ENCODE data around the gene CHCHD6. TPM values are rescaled to one million over a fixed set of nuclear protein-coding genes. Genes with fewer than 3 reads are reported as not detected.

Gene CHCHD6
- total and polyA plus RNA-seq, 2 donors (not counting 3 experiments of a cell fraction or from before 2014, with no cell fraction given), result 8.4 to 10.1 TPM

- H3K9me3 ChIP-seq (replicated peaks; ENCODE audit: control insufficient read depth, insufficient read depth, low read length), result no peaks in the 10 kb centered on the region
- no peak overlapping the region for H3K9ac ChIP-seq (replicated peaks; ENCODE audit: extremely low read depth, insufficient read depth, low read length)
- DNase-seq (ENCODE audit: low read depth, low spot score) (no peak), FAIRE-seq (no peak)
- H3K36me3 ChIP-seq (ENCODE audit: control insufficient read depth in 2 of 2, extremely low read depth in 1 of 2, insufficient read depth in 2 of 2, low read length in 2 of 2), result no peaks in the 10 kb centered on the region
- dilution Hi-C loops (cut with MboI; ENCODE audit: extremely low pct_ligation_motif_present, low sequenced_read_pairs), result no loop called here
- TF ChIP-seq POLR2AphosphoS5 (IDR thresholded peaks at IDR 0.05; ENCODE audit: insufficient read depth, low read depth, low read length) (no peak), JUN (IDR thresholded peaks at IDR 0.05; ENCODE audit: borderline replicate concordance, insufficient read depth, insufficient read length, low read depth) (no peak), MYC (IDR thresholded peaks at IDR 0.05; ENCODE audit: low read depth, low read length) (no peak), GATA2 (IDR thresholded peaks at IDR 0.05; ENCODE audit: insufficient read depth, insufficient read length, low read depth, low read length) (no peak), POLR2A (IDR thresholded peaks at IDR 0.05; ENCODE audit: low read depth, low read length) (no peak), FOS (IDR thresholded peaks at IDR 0.05; ENCODE audit: borderline replicate concordance, insufficient read depth, low read length) (no peak), EZH2 (IDR thresholded peaks at IDR 0.05; ENCODE audit: borderline replicate concordance, low read depth, low read length, severe bottlenecking) (no peak)
- TF ChIP-seq, protein P1, sequence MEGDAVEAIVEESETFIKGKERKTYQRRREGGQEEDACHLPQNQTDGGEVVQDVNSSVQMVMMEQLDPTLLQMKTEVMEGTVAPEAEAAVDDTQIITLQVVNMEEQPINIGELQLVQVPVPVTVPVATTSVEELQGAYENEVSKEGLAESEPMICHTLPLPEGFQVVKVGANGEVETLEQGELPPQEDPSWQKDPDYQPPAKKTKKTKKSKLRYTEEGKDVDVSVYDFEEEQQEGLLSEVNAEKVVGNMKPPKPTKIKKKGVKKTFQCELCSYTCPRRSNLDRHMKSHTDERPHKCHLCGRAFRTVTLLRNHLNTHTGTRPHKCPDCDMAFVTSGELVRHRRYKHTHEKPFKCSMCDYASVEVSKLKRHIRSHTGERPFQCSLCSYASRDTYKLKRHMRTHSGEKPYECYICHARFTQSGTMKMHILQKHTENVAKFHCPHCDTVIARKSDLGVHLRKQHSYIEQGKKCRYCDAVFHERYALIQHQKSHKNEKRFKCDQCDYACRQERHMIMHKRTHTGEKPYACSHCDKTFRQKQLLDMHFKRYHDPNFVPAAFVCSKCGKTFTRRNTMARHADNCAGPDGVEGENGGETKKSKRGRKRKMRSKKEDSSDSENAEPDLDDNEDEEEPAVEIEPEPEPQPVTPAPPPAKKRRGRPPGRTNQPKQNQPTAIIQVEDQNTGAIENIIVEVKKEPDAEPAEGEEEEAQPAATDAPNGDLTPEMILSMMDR (IDR thresholded peaks at IDR 0.05; ENCODE audit: extremely low read depth in 1 of 2, insufficient read depth in 1 of 2, low read depth in 1 of 2, low read length in 2 of 2), result no peak
- TF ChIP-seq, protein P2, sequence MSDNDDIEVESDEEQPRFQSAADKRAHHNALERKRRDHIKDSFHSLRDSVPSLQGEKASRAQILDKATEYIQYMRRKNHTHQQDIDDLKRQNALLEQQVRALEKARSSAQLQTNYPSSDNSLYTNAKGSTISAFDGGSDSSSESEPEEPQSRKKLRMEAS (IDR thresholded peaks at IDR 0.05; ENCODE audit: insufficient read depth, insufficient read length), result no peak
- peaks cover 4 to 7% of the 10 kb centered on the region in 2 experiments for H3K27me3 ChIP-seq (ENCODE audit: control insufficient read depth in 2 of 2, insufficient read depth in 2 of 2, low read length in 2 of 2)
- intact Hi-C loops (cut with micrococcal nuclease), result no loop called here
- H3K4me2 ChIP-seq (ENCODE audit: insufficient read depth, low read length), result no peak overlapping the region
- no TSS peak for BruUV-seq (replicated peaks)
- H3K4me3 ChIP-seq (replicated peaks in 1 of 3; ENCODE audit: insufficient read depth in 1 of 3, low read depth in 1 of 3, low read length in 3 of 3), result no peak overlapping the region
- no peak overlapping the region for H3K27ac ChIP-seq (ENCODE audit: insufficient read depth, low read depth, low read length)
- ChIA-PET CTCF (interaction anchor here (1.1 kb wide), 1 partner anchor 787 kb away, joined by 3 read pairs; no protein-coding TSS in a partner anchor), POLR2A (no interaction called here)
- H4K20me1 ChIP-seq (replicated peaks; ENCODE audit: control insufficient read depth, extremely low read depth, insufficient read depth, low read length), result no peaks in the 10 kb centered on the region
- H2AFZ ChIP-seq (ENCODE audit: low read depth, low read length), result no peak overlapping the region
- H3K4me1 ChIP-seq (ENCODE audit: control insufficient read depth, extremely low read depth, insufficient read depth, low read length), result no peaks in the 10 kb centered on the region
- H3K9me1 ChIP-seq (replicated peaks; ENCODE audit: control insufficient read depth, extremely low read depth, insufficient read depth, low read length), result no peaks in the 10 kb centered on the region
- no peaks in the 10 kb centered on the region for H3K79me2 ChIP-seq (ENCODE audit: control insufficient read depth, insufficient read depth, low read length)
Observed at GRCh38 chr3:126668450-126669401, 35.3 kb upstream of the CHCHD6 start.

All from endothelial cell of umbilical vein (primary cell).